Activated naive CD8-positive, alpha-beta T cell treated with anti-CD3 and anti-CD28 coated beads, Interleukin-2, amount 50 U/mL, for 16 hours (primary cell): ENCODE measurements around the gene MYT1.

Source experiments
- DNase-seq: peaks from one replicate; pipeline ENCODE4 v3.0.0-alpha.2; 2020; ENCODE audit warnings: low read depth, low spot score

MYT1 gene

GRCh38 chr20:64188682-64189529, 24.7 kb downstream of the MYT1 start:
- DNase-seq: no peak

- no peak for DNase-seq
These were observed 25.3 kb downstream of the MYT1 start for GRCh38 chr20:64189530-64189966.

- DNase-seq: no peak
These were observed 25.7 kb downstream of the MYT1 start for GRCh38 chr20:64189986-64190385.

GRCh38 chr20:64191002-64191401, 26.8 kb downstream of the MYT1 start:
- no peak for DNase-seq

GRCh38 chr20:64192406-64192805, 28.2 kb downstream of the MYT1 start:
- DNase-seq: no peak

GRCh38 chr20:64193058-64193457, 28.8 kb downstream of the MYT1 start:
- DNase-seq: no peak

- DNase-seq: no peak
These were observed 30.0 kb downstream of the MYT1 start for GRCh38 chr20:64194269-64194668.

GRCh38 chr20:64196309-64196708, 32.1 kb downstream of the MYT1 start:
- DNase-seq: no peak

- DNase-seq: no peak
These were observed 32.6 kb downstream of the MYT1 start for GRCh38 chr20:64196847-64197306.

- no peak for DNase-seq
These were observed 34.1 kb downstream of the MYT1 start for GRCh38 chr20:64198347-64198746.

- DNase-seq: no peak
These were observed 35.1 kb downstream of the MYT1 start for GRCh38 chr20:64199395-64199794.

GRCh38 chr20:64200740-64201139, 36.5 kb downstream of the MYT1 start:
- DNase-seq: no peak

- no peak for DNase-seq
These were observed 37.4 kb downstream of the MYT1 start for GRCh38 chr20:64201653-64202052.

GRCh38 chr20:64203037-64203777, 39.0 kb downstream of the MYT1 start:
- DNase-seq: no peak

GRCh38 chr20:64205611-64206026, 41.4 kb downstream of the MYT1 start:
- no peak for DNase-seq

GRCh38 chr20:64206614-64207013, 42.4 kb downstream of the MYT1 start:
- DNase-seq: no peak

- DNase-seq: no peak
These were observed 43.7 kb downstream of the MYT1 start for GRCh38 chr20:64207641-64208590.

- DNase-seq: no peak
These were observed 44.9 kb downstream of the MYT1 start for GRCh38 chr20:64209148-64209547.

- no peak for DNase-seq
These were observed 46.6 kb downstream of the MYT1 start for GRCh38 chr20:64210656-64211369.

- no peak for DNase-seq
These were observed 47.8 kb downstream of the MYT1 start for GRCh38 chr20:64211874-64212658.
